IPS-18a (cell line): ENCODE measurements around the gene MRPS24.
A peak's percentile ranks its signal among the peaks of the same experiment; 100 is the strongest.
"Not testable (repeated sequence)": the region's sequence is repeated elsewhere in the genome, so short reads cannot be mapped to it uniquely, and the experiment has no call there.

ENCODE experiments used
- H3K27ac ChIP-seq: one replicate; pipeline ENCODE4 v1.5.1; 2013; ENCODE audit warnings: low read length
- H3K27me3 ChIP-seq: one replicate; pipeline ENCODE4 v1.6.1; 2013; ENCODE audit warnings: mild to moderate bottlenecking, low read length; ENCODE audit not compliant: control insufficient read depth, insufficient read depth
- H3K36me3 ChIP-seq: one replicate; pipeline ENCODE4 v1.6.1; 2013; ENCODE audit warnings: low read depth, low read length; ENCODE audit not compliant: control insufficient read depth
- H3K4me1 ChIP-seq: one replicate; pipeline ENCODE4 v1.6.1; 2013; ENCODE audit warnings: low read depth, low read length; ENCODE audit not compliant: control insufficient read depth
- H3K4me3 ChIP-seq: one replicate; pipeline ENCODE4 v1.5.1; 2013; ENCODE audit warnings: low read length
- H3K9ac ChIP-seq: one replicate; pipeline ENCODE4 v1.6.1; 2013; ENCODE audit warnings: mild to moderate bottlenecking, low read length, moderate library complexity
- H3K9me3 ChIP-seq: one replicate; pipeline ENCODE4 v1.6.1; 2013; ENCODE audit warnings: low read depth, low read length; ENCODE audit not compliant: control insufficient read depth

The MRPS24 gene

GRCh38 chr7:43869006-43869866, at the start of gene MRPS24:
TSS of gene MRPS24 (minus strand) at chr7:43869517. CDS start at chr7:43869495, 22 bp downstream.
- Histone ChIP-seq H3K4me3 (peak within 1 kb of the TSS; percentile 88), H3K9me3 (no peaks in the 10 kb centered on the region), H3K9ac (peak within 1 kb of the TSS; percentile 62), H3K36me3 (peaks cover 11% of the 10 kb centered on the region), H3K27ac (no peak within 1 kb of the TSS), H3K4me1 (peaks cover 18% of the 10 kb centered on the region), H3K27me3 (no peaks in the 10 kb centered on the region)

GRCh38 chr7:43915907-43916306, 46.6 kb upstream of the MRPS24 start:
- Histone ChIP-seq H3K27ac (no peak overlapping the region), H3K27me3 (no peaks in the 10 kb centered on the region), H3K4me3 (no peak overlapping the region), H3K9ac (no peak overlapping the region), H3K4me1 (peaks cover 4% of the 10 kb centered on the region), H3K9me3 (no peaks in the 10 kb centered on the region), H3K36me3 (no peaks in the 10 kb centered on the region)

- no peak overlapping the region for H3K4me3 ChIP-seq
- H3K4me1 ChIP-seq, result peaks cover 4% of the 10 kb centered on the region
- no peak overlapping the region for H3K27ac ChIP-seq
- H3K36me3 ChIP-seq, result no peaks in the 10 kb centered on the region
- H3K9me3 ChIP-seq, result no peaks in the 10 kb centered on the region
- H3K9ac ChIP-seq, result no peak overlapping the region
- no peaks in the 10 kb centered on the region for H3K27me3 ChIP-seq
Measured at GRCh38 chr7:43914795-43915194, 45.5 kb upstream of the MRPS24 start.

GRCh38 chr7:43906331-43907010, 37.2 kb upstream of the MRPS24 start, which contains the start of gene URGCP:
TSS of gene URGCP (minus strand) at chr7:43906596. CDS start at chr7:43906575, 21 bp downstream.
- Histone ChIP-seq H3K27ac (no peak within 1 kb of the TSS), H3K9ac (peak within 1 kb of the TSS; percentile 53), H3K4me3 (peak within 1 kb of the TSS; percentile 74), H3K27me3 (no peaks in the 10 kb centered on the region), H3K36me3 (no peaks in the 10 kb centered on the region), H3K9me3 (no peaks in the 10 kb centered on the region), H3K4me1 (peaks cover 12% of the 10 kb centered on the region)

GRCh38 chr7:43905956-43906330, 36.6 kb upstream of the MRPS24 start:
- Histone ChIP-seq H3K27me3 (no peaks in the 10 kb centered on the region), H3K9ac (peak overlapping the region; percentile 46), H3K4me1 (peaks cover 15% of the 10 kb centered on the region), H3K4me3 (peak overlapping the region; percentile 74), H3K27ac (no peak overlapping the region), H3K9me3 (no peaks in the 10 kb centered on the region), H3K36me3 (no peaks in the 10 kb centered on the region)

GRCh38 chr7:43905209-43905946, 36.1 kb upstream of the MRPS24 start:
- peaks cover 15% of the 10 kb centered on the region for H3K4me1 ChIP-seq

GRCh38 chr7:43904533-43905208, 35.4 kb upstream of the MRPS24 start:
- Histone ChIP-seq H3K27me3 (no peaks in the 10 kb centered on the region), H3K9me3 (no peaks in the 10 kb centered on the region), H3K27ac (no peak overlapping the region), H3K4me3 (peak overlapping the region; percentile 74), H3K36me3 (no peaks in the 10 kb centered on the region), H3K4me1 (peaks cover 15% of the 10 kb centered on the region), H3K9ac (no peak overlapping the region)

More at GRCh38 chr7:43905209-43905946, 36.1 kb upstream of the MRPS24 start:
- H3K27ac ChIP-seq, result no peak overlapping the region
- H3K9me3 ChIP-seq, result no peaks in the 10 kb centered on the region
- peak overlapping the region; percentile 46 for H3K9ac ChIP-seq
- no peaks in the 10 kb centered on the region for H3K27me3 ChIP-seq
- H3K36me3 ChIP-seq, result no peaks in the 10 kb centered on the region
- H3K4me3 ChIP-seq, result peak overlapping the region; percentile 74

GRCh38 chr7:43902542-43903054, 33.3 kb upstream of the MRPS24 start:
- no peak overlapping the region for H3K4me3 ChIP-seq
- H3K36me3 ChIP-seq, result no peaks in the 10 kb centered on the region
- H3K27me3 ChIP-seq, result no peaks in the 10 kb centered on the region
- no peaks in the 10 kb centered on the region for H3K9me3 ChIP-seq
- H3K9ac ChIP-seq, result no peak overlapping the region
- peaks cover 15% of the 10 kb centered on the region for H3K4me1 ChIP-seq
- H3K27ac ChIP-seq, result no peak overlapping the region

GRCh38 chr7:43898571-43898970, 29.3 kb upstream of the MRPS24 start:
- not testable (repeated sequence) for H3K36me3 ChIP-seq, H3K27me3 ChIP-seq, H3K4me3 ChIP-seq, H3K9me3 ChIP-seq, H3K4me1 ChIP-seq, H3K9ac ChIP-seq, H3K27ac ChIP-seq

GRCh38 chr7:43895847-43896415, 26.6 kb upstream of the MRPS24 start:
- H3K9ac ChIP-seq, result no peak overlapping the region
- no peaks in the 10 kb centered on the region for H3K36me3 ChIP-seq
- no peaks in the 10 kb centered on the region for H3K4me1 ChIP-seq
- no peak overlapping the region for H3K27ac ChIP-seq
- H3K27me3 ChIP-seq, result no peaks in the 10 kb centered on the region
- no peaks in the 10 kb centered on the region for H3K9me3 ChIP-seq
- no peak overlapping the region for H3K4me3 ChIP-seq
